HG03095 (cell line): Measurements from ENCODE around the gene ADGRD2.

Experiments used
- ATAC-seq: cut with Tn5 transposase; IDR thresholded peaks from one replicate; pipeline ENCODE4 v1.9.1; 2021; ENCODE audit warnings: moderate library complexity; ENCODE audit not compliant: unreplicated experiment

The ADGRD2 gene

DNA sequence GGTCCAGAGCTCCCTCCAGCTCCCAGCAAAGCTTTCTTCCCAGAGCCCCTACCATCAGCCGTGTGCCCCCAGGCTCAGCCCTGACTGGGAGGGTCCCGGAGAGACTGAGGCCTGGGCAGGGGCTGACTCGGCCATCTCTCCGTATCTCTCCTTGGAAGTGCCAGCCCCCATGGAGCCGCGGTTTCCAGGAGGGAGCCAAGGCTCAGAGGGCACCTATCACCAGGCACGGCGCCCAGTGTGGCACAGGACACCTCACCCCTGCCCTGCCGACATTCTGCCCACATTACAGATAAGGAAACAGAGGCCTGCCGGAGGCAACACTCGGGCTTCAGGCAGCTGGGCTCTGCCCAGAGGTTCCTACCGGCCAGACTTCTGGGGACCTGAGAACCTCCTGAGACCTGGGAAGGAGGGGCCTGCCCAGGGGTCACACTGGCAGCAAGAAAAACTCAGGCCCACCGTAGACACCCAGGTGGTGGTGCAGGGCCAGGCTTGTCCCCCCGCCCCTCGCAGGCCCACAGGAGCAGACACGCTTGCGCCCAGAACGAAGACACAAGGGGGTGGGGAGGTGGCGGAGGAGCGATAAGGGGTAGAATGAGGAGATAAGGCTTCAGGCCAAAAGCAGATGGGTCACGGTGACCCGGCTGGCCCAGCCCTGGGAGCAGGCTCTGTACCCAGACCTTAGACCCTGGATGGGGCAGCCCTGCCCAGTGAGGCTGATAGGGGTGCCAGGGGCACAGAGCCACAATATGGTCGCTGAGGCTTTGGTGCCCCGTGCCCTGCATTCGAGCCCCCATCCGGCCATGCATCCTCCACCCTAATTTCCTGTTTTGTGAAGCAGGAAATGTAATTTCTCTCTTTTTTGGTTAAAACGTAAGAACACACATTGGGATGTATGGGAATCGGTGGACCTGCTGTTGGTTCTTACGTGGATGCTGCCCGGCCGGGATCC lies 45.1 kb downstream of the ADGRD2 start:
- ATAC-seq = no peak

DNA sequence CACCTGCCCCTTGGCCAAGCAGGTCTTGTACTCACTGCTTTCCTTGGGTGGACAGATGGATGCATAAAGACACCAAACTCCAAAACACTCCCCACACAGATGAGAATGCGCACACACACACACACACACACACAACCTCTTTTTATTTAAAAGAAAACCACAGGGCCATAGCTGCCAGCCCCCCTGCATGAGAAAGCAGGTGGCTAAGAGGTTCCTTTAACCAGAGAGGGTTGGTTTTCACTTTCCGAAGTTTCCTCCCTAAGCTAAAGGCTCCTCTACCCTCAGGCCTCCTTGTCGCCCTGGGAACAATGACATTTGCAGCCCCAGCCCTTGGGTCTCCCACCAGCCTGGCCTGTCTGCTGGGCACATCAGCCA lies 45.8 kb downstream of the ADGRD2 start:
- ATAC-seq = no peak

DNA sequence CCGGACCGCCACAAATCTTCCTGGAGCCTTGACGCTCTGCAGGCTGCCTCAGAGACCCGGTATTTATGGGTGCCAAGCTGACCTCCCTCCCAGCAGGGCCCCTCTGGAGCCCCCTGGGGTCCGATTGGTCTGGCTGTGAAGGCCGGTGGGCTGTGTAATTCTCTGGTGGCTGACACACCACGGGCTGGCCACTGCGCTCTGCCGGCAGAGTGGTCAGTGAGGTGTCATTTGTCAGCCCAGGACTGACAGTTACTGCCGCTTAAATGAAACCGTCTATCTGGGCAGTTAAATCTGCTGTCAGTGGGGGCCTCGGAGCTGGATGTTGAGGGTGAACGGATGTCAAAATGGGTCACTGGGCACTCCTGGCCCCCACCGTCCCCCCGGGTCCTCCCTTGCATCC lies 46.2 kb downstream of the ADGRD2 start:
- ATAC-seq = no peak

DNA sequence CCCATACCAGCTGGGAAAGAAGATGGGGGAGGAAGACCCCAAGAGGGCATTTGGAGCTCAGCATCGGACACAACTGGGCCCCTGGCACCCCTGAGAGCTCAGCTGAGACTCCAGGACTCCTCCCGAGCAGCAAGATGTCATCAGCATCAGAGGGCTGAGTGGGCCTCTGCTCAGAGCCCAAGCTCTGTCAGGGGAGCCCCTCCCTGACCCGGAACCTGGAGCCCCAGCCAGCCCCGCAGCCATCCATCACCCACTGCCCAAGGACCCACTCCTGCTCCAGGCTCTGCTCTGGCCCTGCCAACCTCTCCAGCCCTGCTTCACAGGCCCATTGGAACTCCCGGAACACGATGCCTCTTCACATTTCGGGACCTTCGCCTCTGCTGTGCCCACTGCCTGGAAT lies 47.2 kb downstream of the ADGRD2 start:
- no peak for ATAC-seq

DNA sequence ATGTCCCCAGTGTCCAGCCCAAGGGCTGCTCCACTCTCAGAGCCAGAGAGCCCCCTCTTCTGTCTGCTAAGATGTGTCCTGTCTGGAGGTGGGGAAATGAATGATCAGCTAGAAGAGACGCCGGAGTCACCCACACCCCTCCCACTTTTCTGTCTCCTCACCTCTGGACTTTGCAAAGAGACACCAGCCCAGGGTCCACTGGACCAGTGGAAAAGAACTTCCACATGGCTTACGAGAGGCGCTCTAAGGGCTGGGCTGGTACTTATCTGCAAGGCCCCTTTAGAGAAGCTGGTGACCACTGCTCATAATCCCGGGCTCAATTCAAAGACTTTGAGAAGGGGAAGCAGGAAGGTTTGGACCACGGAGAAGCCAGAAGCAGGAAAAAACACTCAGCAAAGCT lies 47.8 kb downstream of the ADGRD2 start:
- ATAC-seq = no peak

DNA sequence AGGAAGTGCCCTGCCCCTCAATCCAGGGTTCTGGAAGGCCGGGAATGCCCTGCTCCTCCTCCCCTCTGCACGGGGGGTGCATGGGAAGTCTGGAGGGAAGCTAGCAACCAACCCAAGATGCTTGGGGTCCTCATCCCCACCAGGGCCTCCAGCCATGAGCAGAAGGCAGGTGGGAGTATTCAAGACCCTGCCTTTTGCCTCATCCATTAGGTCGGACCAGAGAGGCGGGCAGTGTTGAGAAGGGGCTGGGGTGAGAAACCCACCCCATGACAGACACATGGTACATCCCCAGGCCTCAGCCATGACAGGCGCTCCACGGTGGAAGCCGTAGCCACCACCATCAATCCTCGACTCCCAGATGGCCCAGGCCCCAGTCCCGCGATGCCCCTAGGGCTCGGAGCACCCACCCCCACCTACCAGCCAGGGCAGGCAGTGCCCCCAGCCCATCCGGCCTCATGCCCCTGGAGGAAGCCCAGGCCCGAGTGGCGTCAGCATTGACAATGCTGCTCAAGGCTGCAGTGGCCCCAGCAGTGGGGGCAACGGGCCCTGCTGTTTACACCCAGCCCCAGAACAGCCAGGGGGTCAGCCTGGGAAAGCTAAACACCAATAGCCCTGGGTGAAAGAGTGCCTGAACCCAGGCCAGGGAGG lies 48.4 kb downstream of the ADGRD2 start:
- ATAC-seq = no peak

DNA sequence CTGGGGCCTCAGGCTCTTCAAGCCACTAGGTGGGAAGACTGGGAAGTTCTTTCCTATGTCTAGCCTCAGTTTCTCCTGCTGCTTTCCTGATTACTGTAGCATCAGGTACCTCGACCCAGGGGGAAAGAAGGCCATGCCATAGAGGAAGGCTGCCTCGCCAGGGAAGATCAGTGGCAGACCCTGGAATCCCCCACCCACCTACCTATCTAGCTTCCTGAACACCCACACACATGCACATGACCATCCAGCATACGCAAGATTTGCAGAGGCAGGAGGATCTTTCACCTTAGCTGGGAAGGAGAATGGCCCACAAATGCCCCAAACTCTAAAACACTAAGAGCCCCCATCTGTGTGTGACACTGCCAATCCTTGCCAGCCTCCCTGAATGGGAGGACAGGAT lies 49.0 kb downstream of the ADGRD2 start:
- ATAC-seq = no peak

DNA sequence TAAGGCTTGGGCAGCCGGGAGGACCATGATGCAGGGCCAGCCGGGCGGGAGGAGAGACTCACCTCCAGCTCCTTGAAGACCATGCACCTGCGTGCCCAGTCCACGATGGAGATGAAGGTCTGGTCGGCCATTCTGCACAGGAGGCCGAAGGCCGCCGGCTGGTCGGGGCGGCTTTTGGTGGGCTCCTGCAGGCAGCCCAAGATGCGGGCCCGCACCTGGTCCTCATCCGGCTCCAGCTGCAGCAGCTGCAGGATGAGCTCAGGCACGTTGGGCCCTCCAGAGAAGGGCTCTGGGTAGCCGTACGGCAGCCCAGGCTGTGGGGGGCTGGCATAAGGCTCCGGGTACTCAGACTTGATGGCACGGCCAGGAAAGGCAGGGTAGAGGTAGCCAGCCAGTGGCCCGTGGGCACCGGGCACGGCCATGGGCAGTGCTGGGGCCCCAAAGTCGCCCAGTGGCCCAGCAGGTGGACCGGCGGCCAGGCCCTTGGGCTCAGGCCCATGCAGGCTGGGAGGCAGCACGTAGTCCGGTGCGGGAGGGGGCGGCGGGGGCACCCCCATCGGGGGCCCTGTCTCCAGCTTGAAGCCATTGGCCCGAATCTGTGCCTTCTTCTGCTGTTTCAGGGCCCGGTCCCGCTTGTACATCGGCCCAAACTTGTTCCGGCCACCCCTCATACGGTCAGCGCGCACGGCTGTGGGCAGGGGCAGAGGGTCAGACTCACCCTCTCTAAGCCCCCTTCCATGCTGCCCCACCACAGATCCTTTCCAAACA lies 50.0 kb downstream of the ADGRD2 start:
- ATAC-seq = no peak

DNA sequence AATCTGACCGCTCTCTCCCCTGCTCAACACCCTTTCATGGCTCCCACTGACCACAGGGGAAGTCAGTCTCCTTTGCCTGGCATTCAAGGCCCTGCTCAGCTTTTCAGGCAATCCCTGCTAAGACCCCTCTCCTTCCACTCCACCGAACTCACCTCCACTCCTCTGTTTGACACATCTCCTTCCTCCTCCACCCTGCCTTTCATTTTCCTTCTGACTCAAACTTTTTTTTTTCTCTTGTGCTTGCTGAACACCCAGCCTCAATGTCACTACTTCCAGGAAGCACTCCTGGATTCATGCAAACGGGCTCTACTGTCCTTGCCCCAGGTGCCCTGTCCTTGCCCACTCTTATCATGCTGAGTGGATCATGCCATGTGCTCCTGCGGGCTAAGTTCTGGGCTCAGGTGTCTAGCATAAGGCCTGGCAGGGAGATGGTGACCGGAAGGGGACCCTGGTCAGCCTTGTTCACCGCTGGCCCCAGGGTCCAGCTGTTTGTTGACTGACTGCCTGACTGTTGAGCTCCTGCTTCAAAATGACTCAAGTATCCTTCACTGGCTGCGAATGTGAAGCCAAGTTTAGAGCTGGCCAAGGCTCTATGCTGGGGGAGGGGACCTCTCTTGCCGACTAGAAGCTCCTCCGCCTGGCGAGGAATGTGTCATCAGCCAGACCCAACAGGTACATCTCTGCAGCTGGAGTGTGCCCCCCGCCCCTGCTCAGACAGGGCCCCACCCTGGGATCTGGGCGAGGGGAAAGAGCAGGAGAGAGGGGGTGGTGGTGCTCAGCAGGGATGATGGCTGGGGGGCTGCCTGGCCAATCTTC lies 50.8 kb downstream of the ADGRD2 start:
- ATAC-seq = no peak

DNA sequence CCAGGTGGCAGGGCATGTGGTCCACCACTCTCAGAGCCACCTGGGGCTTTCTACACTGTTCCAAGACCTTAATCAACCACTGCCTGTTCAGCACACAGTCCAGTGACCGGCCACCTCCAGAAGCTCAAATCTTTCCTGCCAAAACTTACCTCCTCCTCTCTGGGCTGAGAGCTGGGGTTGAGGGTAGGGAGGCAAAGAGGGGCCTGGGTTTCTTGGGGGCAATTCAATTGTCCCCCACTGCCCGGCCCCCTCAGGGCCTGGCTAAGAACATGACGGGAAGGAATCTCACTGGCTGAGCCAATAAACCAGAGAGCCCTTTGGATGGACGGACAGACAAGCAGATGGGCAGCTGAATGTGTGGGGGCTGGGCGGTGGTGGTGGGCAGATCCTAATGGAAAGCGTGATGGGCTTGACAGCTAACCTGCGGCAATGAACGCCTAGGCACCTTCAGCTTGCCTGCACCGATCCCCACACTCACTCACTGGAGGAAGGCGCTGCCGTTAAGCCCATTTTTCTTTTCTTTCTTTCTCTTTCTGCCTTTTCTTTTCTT lies 51.6 kb downstream of the ADGRD2 start:
- no peak for ATAC-seq

DNA sequence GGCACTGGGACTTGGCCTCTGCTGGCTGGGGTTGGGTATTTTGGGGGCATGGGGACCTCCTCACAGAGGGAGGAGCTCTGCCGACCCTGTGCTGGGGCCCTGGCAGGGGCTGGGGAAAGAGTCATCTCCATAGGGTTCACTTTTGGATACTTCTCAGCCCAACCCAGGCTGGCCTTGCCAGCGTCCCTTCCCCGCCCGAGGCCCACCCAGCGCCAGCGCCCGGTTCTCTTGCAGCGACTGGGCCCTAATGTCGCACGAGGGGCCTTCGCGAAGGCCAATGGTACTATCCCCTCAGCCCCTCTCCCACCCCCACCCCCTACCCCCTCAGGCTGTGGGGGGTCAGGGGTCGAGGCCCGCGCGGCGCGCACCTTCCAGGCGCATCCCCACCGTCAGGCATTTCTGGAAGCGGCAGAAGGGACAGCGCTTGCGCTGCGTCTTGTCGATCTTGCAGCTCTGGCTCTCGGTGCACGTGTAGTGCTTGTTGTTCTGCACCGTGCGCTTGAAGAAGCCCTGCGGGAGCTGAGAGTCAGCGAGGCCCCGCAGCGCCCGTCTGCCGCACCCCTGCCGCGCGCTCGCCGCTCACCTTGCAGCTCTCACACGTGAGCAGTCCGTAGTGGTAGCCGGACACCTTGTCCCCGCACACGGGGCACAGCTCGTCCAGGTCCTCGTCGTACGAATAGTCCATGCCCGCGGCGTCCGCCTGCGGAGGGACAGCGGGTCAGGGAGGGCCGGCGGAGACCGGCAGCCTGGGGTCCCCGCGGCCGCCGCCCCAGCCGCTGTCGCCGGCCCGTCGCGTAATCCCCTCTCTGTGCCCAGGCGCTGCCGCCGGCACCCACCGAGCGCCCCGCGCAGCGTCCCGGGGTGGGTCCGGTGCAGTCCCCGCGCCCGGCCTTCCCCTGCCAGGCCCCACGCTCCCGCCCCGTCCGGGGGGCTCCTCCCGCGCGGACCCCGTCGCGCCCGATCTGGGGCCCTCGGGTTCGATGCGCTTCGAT lies 52.8 kb downstream of the ADGRD2 start:
- no peak for ATAC-seq

DNA sequence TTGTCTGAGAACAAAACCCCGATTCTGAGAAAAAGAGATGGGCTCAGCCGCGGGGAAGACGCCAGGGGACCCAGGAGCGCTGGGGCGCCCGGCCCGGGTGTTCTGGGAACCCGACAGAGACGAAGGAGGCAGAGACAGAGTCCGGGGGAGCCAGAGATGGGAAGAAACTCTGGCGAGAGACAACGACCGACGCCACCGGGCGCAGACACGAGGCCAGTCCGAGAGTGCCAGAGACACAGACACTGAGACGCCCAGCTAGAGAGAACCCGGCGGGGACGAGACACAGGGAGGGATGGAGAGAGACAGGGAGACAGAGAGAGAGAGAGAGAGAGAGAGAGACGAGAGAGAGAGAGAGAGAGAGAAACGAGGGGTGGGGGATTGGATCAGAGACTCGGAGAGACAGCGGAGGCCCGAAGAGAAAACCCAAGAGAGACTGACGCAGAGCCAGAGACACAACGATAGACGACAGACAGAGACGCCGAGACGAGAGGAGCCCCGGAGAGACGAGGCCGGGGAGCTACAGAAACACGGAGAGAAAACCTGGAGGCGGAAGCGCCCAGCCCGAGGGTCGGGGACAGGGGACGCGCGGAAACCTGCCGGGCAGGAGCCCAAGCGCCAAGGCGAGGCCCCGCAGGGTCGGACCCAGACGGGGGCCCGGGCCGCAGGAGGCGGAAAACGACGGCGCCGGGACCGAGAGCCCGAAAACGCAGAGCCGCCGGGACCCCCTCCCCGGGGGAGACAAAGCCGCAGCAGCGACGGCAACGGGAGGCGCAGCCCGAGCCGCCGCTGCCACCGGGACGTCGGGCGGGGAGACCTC lies 53.7 kb downstream of the ADGRD2 start:
- no peak for ATAC-seq

DNA sequence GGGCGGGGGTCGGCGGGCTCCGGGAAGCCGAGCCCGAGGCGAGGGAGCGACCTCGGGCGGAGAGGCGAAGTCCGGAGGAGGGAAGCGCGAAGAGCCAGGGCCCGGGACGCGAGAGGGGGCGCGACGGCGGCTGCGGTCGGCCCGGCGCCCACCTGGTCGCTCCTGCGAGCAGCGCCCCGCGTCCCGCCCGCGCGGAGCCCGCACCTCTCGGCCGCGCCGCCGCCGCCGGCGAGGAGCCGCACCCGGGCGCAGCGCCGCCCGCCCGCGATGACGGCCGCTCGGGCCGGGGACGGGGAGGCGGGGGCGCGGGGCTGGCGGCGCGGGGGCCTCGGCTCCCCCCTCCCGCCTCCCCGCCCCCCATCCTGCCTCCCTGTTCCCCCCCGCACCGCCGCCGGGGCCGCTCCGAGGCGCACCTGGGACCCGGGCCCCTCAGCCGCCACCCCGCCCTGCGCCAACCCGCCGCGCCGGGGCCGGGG lies 54.3 kb downstream of the ADGRD2 start:
- ATAC-seq = no peak

DNA sequence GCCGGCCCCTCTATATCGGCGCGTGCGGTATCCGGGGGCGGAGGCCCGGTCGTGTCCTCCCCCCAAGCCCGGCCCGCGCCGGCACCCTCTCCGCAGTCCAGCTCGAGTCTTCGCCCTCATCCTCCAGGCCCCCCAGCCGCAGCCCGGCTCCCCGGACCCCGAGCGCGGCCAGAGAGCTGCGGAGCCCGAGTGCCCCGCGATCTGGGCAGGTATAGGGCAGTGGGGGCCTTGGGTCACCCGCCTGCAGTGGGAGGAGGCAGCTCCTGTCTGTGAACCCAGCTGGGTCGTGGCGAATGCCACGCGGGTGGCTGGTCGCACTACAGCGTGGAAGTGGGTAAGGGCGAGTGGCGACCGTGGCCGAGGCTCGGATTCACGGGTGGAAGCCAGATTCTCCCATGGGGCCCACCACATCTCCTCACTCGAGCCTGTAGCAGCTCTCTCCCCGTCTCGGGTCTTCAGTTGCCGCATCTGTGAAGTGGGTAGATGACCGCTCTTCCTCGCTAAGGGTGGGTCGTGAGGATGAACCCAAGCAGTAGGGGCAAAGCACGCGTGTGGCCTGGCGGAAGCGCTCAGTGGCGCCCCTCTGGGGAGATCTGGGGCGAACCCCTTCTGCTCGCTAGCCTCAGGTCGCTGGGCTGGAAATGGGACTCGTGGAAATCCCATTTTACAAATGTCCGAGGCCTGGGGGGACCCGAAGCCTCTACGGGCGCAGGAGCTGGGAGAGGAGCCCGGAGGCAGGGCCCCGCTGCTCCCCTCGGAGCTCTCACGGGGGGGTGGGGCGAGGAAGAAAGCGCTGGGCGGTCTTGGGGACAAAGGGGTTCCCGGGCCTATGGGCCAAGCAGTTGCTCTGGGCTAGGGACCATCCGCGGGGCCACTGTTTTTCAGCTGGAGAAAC lies 55.0 kb downstream of the ADGRD2 start:
- ATAC-seq = no peak

DNA sequence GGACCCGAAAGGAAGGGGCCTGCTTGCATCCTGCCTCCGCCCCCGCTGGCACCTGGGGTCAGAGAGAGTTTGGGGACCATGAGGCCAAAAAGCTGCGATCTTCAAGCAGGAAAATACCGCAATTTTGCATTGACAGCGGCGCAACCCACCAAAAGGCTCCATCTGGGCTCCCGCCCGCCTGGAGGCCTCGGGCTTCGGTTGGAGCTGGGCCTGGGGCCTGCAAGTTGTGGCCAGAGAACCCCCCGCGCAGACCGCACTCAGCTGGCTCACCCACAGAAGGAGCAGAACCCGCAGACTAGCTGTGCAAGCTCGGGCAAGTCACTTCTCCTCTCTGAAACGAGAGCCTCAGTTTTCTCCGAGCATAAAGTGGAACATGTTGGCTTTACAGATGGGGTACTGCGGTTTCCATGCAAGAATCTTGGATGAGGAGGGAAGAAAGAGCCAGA lies 55.7 kb downstream of the ADGRD2 start:
- no peak for ATAC-seq

DNA sequence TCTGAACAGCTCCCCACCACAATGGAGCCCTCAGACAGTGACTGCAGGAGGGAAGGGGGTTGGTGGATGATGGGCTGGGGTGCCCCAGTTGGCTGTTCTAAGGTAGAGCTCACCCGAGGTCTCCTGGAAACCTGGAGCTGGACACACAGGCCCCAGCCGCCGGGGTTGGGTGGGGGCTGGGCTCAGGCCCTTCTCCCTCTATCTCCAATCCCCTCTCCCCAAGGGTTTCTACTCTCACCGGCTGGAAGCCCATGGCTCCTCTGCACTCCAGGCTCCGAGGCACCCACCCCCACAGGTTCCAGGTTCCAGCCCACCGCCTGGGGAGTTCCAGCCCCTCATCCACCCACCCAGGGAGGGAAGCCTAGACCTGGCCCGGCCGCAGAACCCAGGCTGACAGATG lies 56.2 kb downstream of the ADGRD2 start:
- no peak for ATAC-seq
